ENCODE data around the gene MGAM2. TPM values are rescaled to one million over a fixed set of nuclear protein-coding genes. Genes with fewer than 3 reads are reported as not detected.

Gene MGAM2
- total and polyA plus RNA-seq, 2 of the 13 experiments (the other 11 are each of a cell fraction or from before 2014, with no cell fraction given) = 0.29 TPM; not detected in 1

DNA sequence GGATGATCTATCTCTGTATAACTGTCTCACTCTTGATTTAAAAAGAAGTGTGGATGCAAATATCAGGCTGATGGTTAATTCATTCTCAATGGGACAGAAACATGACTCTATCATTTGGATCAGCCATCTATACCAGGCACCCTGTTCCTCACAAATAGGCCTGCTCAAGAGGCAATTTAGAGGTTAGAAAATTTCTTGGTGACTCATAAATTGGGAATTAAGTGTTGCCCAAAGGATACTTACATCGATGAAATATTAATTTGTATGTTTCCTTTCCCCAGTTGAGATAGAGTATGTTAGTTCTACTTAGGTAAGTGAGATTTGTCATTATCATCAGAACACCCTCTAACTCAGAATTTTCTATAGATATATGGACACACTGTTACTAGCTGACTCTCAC lies 88.7 kb downstream of the MGAM2 start:
- BruUV-seq (replicated peaks) = no TSS peak
- Histone ChIP-seq H3K79me2 (ENCODE audit: insufficient read depth, low read length) (no peaks in the 10 kb centered on the region), H3K27ac (ENCODE audit: extremely low read length, insufficient read depth, low read length) (no peak overlapping the region), H3K4me2 (ENCODE audit: low read depth, low read length) (no peak overlapping the region), H3K27me3 (ENCODE audit: control insufficient read depth in 1 of 2, insufficient read depth in 2 of 2, low read length in 2 of 2) (no peaks in the 10 kb centered on the region), H3K9ac (ENCODE audit: insufficient read depth, low read depth, low read length) (no peak overlapping the region), H2AFZ (ENCODE audit: low read length) (no peak overlapping the region), H3K9me3 (ENCODE audit: low read length) (no peaks in the 10 kb centered on the region), H3K36me3 (replicated peaks in 1 of 2; ENCODE audit: control insufficient read depth in 1 of 2, insufficient read depth in 2 of 2, low read length in 2 of 2) (no peaks in the 10 kb centered on the region), H3K4me3 (replicated peaks in 1 of 3; ENCODE audit: insufficient read depth in 1 of 3, low read depth in 2 of 3, low read length in 3 of 3) (no peak overlapping the region), H4K20me1 (ENCODE audit: insufficient read depth, low read length) (no peaks in the 10 kb centered on the region), H3K4me1 (ENCODE audit: insufficient read depth, low read length) (no peaks in the 10 kb centered on the region)
- CTCF ChIA-PET (ENCODE audit: low intra/inter-chr PET ratio, low total read pairs) = no interaction called here
- TF ChIP-seq ZNF780A (CRISPR knock-in tag; IDR thresholded peaks at IDR 0.05) (no peak), ZNF160 (CRISPR knock-in tag; IDR thresholded peaks at IDR 0.05) (no peak), SMAD1 (CRISPR knock-in tag; IDR thresholded peaks at IDR 0.05; ENCODE audit: borderline replicate concordance, low read depth) (no peak), REXO4 (CRISPR knock-in tag; IDR thresholded peaks at IDR 0.05; ENCODE audit: borderline replicate concordance) (no peak), ZBTB46 (CRISPR knock-in tag; IDR thresholded peaks at IDR 0.05; ENCODE audit: borderline replicate concordance) (no peak), ZNF317 (CRISPR knock-in tag; IDR thresholded peaks at IDR 0.05) (no peak)
- TF ChIP-seq, protein P1, sequence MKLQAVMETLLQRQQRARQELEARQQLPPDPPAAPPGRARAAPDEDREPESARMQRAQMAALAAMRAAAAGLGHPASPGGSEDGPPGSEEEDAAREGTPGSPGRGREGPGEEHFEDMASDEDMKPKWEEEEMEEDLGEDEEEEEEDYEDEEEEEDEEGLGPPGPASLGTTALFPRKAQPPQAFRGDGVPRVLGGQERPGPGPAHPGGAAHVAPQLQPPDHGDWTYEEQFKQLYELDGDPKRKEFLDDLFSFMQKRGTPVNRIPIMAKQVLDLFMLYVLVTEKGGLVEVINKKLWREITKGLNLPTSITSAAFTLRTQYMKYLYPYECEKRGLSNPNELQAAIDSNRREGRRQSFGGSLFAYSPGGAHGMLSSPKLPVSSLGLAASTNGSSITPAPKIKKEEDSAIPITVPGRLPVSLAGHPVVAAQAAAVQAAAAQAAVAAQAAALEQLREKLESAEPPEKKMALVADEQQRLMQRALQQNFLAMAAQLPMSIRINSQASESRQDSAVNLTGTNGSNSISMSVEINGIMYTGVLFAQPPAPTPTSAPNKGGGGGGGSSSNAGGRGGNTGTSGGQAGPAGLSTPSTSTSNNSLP (IDR thresholded peaks at IDR 0.05; ENCODE audit: low read depth, low read length) = no peak
- POLR2A ChIA-PET = no interaction called here
- ATAC-seq (no peak), DNase-seq (ENCODE audit: low spot score) (no peak), FAIRE-seq (no peak)
- WGBS (ENCODE audit: low lambda C conversion rate) = 6% methylated on average over 1 of the region's 1 CpG
- in situ Hi-C loops (cut with HindIII; ENCODE audit: extremely low pct_ligation_motif_present, low pct_unique_long_range_greater_than_20kb) = no loop called here
- intact Hi-C loops (cut with micrococcal nuclease; ENCODE audit: unreplicated experiment) = loop anchor here (5.0 kb wide), 1 partner anchor 247 kb away; no protein-coding TSS in a partner anchor
